Frontal cortex (tissue), 4 donors: ENCODE results near the gene CCDC191. TPM values are rescaled to one million over a fixed set of nuclear protein-coding genes. Genes with fewer than 3 reads are reported as not detected.

Experiments used
- DNase-seq, 2 donors: peaks; one replicate each; pipeline ENCODE4 v3.0.0; 2012; ENCODE audit warnings: low spot score in 2 of 2
- FAIRE-seq: peaks from 2 replicates; lab custom pipeline; 2012; peaks lifted over from hg19 to GRCh38; lab: Jason Lieb, UNC
- total RNA-seq: library from RNA; depleted of rRNA; stranded (reverse); fragments of >200 nt; gene quantifications from one replicate; pipeline ENCODE4 v1.2.3, GENCODE V29; 2014
- donor health status: control.
- donor health status: control.
- donor health status: control.

CCDC191 gene
- total RNA-seq, 1 donor from 2014 or later, result 4.1 TPM

DNA sequence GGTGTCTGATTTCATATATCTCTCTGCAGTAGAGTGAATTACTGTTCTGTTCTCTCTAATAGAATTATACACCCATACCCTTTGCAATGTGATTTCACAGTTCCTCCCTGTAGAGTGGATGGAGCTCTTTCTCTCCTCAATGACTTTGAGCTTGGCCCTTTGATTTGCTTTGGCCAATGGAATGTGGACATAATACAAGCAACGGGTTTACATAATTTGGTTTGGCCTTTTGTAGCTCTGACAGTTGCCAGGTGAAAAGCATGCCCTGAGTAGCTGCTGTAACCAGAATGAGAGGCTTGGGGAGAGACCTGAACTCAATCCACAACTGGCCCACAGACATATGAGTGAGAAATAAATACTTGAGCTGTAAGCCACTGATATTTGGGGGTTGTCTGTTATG lies 76.4 kb downstream of the CCDC191 start:
- FAIRE-seq (no peak), DNase-seq (no peak)

DNA sequence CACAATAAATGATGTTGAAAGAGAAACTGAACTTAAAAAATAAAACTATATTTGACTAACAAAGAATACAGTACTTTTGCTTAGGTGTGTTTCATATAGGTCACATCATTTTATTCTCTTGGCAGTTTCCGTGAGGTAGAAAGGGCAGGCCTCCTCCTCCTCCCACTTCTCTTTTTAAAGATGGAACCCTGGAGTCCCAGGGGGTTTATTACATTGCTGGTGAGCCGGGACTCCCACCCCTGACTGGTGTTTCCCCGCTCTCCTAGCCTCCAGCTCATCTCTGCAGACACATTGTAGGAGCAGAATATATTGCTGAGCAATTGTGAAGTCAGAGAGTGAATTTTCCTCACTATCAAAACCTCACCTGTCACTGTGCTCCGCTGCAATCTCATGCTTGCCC lies 78.5 kb downstream of the CCDC191 start:
- no peak for FAIRE-seq
- DNase-seq, result no peak

DNA sequence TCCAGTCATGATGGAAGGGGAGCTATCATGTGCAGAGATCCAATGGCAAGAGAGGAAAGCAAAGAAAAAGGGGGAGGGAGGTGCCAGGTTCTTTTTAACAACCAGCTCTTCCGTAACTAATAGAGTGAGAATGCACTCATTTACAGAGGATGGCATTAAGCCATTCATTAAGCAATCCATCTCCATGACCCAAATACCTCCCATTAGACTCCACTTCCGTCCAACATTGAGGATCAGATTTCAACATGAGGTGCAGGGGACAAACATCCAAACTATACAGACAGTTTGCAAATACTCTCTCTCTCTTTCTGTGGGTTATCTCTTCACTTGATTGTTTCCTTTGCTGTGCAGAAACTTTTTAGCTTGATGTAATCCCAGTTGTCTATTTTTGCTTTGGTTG lies 87.3 kb downstream of the CCDC191 start:
- DNase-seq, result no peak
- no peak for FAIRE-seq

DNA sequence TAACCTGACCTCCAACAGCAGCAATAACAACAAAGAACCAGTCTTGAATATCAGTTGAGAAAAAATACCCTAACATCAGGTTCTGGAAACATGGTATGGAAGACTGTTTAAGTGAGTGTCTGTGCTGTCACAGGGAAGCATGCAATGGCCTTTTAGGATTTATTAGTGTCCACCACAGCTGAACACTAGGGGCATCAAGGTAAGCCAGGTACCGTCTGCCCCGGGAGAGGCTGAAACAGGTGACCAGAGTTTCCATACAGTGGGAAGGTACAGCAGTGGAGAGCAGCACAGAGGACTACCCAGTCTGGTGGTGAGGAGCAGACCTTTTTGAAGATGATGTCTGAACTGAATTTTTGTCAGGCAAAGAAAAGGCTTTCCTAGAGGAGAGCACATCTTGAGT lies 90.2 kb downstream of the CCDC191 start:
- no peak for DNase-seq
- FAIRE-seq, result no peak

DNA sequence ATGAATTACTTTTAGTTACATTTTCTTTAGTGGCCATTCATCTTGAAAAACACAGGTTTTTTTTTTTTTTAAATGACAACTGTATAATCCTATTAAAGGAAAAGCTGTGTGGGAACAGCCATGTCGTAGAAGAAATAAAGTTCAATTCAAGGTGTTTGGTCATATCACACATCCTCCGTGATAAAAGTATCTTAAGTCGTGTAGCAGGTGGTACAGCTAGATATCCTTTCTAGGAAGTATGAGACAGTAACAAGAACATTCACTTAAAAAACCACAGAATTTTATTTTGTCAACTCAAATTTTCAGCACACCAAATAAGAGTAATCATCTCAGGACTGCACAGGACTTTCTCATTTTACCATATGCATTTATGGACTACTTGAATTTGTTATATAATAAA lies 92.4 kb downstream of the CCDC191 start:
- no peak for FAIRE-seq
- no peak for DNase-seq

DNA sequence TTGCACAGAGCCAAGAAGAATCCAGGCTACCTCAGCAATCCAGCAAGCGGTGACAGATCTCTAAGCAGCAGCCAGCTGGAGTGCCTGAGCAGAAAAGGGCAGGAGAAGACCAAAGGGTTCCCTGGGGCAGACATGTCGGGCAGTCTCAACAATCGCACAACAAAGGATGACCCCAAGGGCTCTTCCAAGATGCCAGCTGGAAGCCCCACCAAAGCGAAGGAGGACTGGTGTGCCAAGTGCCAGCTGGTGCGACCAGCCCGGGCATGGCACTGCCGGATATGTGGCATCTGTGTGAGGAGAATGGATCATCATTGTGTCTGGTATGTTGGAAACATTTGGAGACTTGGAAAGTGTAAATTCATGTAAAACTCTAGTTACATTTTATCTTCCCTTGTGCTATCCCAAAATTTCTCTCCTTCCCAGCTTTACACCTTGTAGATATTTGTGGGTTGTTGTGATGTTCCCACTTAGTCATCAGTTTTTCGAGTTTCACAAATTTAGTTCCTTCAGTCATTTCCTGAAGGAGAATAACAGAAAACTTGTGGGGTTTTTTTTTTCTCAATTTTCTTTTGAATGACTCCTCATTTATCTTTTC lies 102.1 kb downstream of the CCDC191 start:
- FAIRE-seq (no peak), DNase-seq (no peak)

DNA sequence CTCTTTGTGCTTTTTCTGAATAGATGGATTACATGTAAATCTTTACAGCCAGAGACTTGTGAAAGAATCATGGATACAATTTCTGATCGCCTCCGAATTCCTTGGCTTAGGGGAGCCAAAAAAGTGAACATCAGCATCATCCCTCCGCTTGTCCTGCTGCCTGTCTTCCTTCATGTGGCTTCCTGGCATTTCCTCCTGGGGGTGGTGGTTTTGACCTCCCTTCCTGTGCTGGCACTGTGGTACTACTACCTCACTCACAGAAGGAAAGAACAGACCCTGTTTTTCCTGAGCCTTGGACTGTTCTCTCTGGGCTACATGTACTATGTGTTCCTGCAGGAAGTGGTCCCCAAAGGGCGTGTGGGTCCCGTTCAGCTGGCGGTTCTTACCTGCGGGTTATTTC lies 102.6 kb downstream of the CCDC191 start:
- no peak for DNase-seq
- no peak for FAIRE-seq

DNA sequence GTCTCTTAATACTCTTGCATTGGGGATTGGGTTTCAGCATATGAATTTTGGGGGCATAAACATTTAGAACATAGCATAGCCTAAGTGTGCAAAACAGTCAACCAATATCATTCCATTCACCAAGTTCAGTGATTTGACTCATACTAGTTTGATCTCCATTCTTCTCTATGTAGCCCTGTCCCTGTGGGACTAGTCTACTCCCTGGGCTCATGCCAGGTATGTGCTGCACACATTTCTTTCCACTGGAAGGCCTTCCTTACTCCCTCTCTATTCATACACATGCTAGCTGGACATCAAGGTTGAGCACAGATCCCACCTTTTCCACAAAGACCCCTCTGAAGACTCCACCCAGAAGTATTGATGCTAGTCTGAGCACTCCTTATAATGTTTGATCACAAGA lies 103.4 kb downstream of the CCDC191 start:
- no peak for DNase-seq
- FAIRE-seq, result no peak

DNA sequence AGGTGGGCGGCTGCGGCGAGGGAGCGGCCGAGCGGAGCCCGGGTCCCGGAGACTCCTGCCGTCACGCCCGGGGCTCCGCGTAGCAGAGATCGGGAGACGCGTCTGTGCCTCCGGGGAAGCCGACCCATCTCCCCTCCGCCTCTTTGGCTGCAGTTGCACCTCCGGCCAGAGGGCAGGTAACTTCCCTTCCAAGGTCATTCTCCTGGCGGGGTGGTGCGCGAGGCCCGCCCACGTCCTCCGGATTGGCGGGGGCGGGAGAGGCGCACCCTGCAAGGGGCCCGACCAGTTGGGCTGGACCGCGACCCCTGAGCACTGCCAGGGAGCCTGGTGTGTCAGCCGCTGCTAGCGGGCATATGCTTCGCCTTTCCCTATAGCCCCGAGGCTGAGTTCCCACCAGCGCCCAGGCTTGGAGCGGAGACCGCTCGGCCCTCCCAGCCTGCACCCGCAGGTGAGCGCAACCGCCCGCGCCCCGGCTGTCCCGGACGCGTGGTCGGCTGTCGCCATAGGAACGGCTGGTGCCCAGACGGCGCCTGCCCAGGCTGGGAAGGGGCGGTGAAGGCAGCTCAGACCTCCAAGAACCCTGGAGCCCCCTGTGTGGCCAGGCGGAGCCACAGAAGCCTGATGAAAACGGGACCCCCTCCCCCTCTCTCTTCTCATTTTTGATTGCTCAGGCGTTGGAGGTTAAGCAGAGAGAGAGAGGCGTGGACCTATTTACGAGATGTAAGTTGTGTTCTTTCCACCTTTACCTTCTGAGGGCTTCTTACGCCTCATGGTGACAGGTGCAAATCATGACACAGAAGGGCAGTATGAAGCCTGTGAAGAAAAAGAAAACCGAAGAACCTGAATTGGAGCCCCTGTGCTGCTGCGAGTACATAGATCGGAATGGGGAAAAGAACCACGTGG lies 108.1 kb downstream of the CCDC191 start:
- DNase-seq (peak in 1 of 2 donors; percentile 34), FAIRE-seq (no peak)

DNA sequence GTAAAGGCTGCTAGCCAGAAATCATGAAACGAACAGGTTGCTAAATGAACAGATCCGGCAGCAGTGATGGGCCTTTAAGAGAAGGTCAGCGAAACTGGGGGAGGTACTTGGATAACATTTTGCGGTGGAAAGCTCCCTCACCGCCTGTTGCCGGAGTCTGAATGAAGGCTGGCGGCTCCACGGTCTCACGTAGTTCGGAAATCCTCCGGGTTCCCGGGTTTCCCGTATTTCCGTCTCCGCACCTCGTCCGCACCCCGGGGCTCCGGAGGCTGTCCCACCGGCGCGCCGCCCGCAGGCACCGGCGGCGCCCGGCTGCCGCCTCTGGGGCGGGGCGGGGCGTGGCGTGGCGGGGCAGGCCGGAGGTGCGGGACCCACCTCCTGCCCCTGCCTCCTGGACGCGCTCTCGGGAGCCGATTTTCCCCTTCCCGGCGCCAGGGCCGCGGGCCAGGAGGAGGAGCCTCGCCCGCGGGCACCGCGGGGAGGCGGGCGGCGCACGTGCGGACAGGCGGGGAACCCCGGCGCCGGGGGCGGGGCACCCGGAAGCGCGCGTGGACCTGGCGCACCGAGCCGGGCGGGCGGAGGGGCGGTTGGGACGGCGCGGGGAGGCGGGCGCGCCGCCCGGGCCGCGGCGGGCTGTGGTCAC lies 108.8 kb downstream of the CCDC191 start, which contains the start of gene ZDHHC23:
ZDHHC23 (plus strand) TSS at position 642 of the 643 bp plus-strand sequence. CDS start 790 bp downstream, outside the sequence.
- no peak for FAIRE-seq

DNA sequence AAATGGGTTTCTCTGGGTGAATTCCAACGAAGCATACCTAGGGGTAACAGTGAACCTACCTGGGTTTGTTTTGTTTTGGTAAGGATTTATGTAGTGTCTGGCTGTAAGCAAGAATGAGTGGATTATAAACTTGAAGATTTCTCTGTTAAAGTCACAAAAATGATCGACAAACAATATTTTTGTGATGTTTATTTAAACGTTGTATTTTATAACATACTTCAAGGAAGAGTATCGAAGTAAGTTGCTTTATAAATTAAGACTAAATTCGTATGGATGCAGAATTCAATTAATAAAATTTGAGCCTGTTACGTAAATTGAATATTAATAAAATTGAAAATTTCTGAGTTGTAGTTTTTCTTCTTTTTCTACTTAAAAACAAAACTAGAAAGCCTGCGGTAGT lies 109.5 kb downstream of the CCDC191 start:
- FAIRE-seq, result no peak
- DNase-seq, result no peak

More for the DNA sequence above, 108.8 kb downstream of the CCDC191 start, which contains the start of gene ZDHHC23:
- peak; percentile 76 to 79 for DNase-seq

DNA sequence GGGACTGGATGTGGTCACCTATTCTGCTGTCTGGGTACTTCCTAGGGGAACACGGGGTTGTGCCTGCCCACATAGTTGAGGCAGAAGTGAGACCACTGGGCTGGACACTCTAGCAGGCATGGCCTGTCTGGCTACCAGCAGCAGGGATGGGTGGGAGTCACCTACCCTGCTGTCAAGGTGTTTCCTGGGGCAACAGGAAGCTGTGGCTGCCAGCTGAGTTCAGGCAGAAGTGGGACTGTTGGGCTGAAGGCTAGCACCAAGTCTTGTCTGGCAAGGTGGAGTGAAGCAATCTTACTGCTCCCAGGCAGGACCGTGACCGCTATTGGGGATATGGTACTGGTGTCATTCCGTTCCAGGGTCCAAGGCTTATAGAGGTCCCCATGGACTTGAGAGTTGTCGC lies 128.8 kb downstream of the CCDC191 start:
- DNase-seq, result no peak
- FAIRE-seq, result no peak

DNA sequence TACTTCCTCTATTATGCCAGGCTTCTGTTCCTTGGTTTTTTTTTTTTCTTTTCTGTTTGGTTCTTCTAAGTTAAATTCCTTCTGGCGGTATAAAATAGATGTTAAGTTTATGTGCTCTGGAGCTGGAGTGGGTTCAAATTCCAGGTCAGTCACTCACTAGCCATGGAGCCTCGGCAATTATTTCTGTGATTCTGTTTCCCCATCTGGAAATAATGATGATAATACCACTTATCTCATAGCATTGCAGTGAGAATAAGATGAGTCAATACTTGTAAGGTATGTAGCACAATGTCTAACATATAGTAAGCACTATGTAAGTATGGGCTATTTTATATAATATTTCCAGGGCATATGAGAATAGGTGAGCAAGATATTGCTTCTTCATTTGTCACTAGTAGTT lies 141.7 kb downstream of the CCDC191 start:
- DNase-seq, result no peak
- no peak for FAIRE-seq

Other genes starting within 250 kb of the CCDC191 start
- 5.3 TPM for gene GRAMD1C, start 217.7 kb downstream of the CCDC191 start, total RNA-seq
- 9.4 TPM for gene ZDHHC23, start 108.5 kb downstream of the CCDC191 start, total RNA-seq
- 13.9 TPM for gene QTRT2, start 211 bp upstream of the CCDC191 start, total RNA-seq
- gene DRD3, start 122.5 kb upstream of the CCDC191 start, total RNA-seq, result 0.82 TPM
- gene ZNF80, start 181.1 kb upstream of the CCDC191 start, total RNA-seq, result not detected
- not detected for gene TIGIT, start 237.5 kb upstream of the CCDC191 start, total RNA-seq